ENCODE results near the gene EYA3.
A peak's percentile ranks its signal among the peaks of the same experiment; 100 is the strongest.
"Not testable (repeated sequence)": the region's sequence is repeated elsewhere in the genome, so short reads cannot be mapped to it uniquely, and the experiment has no call there.

EYA3 gene

GRCh38 chr1:28037946-28038345, 50.5 kb downstream of the EYA3 start:
- DNase-seq (ENCODE audit: insufficient read length), result no peak
- TF ChIP-seq POLR2A (IDR thresholded peaks at IDR 0.05; ENCODE audit: low read depth, low read length) (no peak), TAF1 (IDR thresholded peaks at IDR 0.05; ENCODE audit: borderline replicate concordance, low read depth, low read length) (no peak), POLR2AphosphoS5 (IDR thresholded peaks at IDR 0.05; ENCODE audit: low read depth, low read length) (no peak)
- FAIRE-seq, result no peak

DNA sequence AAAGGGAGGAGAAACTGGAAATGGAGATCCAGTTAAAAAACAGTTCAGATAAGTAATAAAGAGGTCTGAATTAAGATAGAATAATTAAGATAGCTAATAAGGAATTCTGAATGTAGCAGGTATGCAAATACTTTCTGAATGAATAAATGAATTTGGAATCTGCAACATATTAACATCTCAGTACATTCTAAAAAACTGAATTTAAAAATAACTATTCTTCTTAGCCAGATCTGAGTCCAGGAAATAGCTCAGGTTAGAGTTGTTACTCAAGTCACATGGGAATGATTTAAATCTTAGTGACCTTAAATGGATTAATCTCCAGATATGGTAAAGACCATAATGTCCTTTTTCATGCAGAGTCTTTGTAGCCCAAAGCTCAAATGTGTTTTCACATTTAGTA, 51.2 kb downstream of the EYA3 start:
- TF ChIP-seq POLR2A (IDR thresholded peaks at IDR 0.05; ENCODE audit: low read depth, low read length) (no peak), POLR2AphosphoS5 (IDR thresholded peaks at IDR 0.05; ENCODE audit: low read depth, low read length) (no peak), TAF1 (IDR thresholded peaks at IDR 0.05; ENCODE audit: borderline replicate concordance, low read depth, low read length) (no peak)
- FAIRE-seq, result no peak
- no peak for DNase-seq (ENCODE audit: insufficient read length)

DNA sequence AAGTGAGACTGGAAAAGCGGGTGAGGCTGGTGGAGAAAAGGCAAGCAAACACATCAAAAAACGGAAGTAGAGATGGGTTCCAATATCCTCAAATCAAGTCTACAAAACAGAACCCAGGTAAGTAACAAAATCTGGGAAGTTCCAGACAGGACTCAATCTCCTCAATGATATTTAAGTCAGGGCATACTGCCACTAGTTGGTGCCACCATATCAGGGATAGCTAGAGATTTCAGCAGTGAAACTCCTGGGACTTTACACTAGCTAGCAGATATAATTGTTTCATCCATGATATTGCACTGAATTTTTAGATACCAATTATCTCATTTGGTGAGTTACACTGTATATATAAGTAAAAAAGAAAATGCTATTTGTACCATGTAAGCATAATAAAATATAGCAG, 52.0 kb downstream of the EYA3 start:
- DNase-seq (ENCODE audit: insufficient read length), result no peak
- FAIRE-seq, result peak; percentile 57
- TF ChIP-seq POLR2AphosphoS5 (IDR thresholded peaks at IDR 0.05; ENCODE audit: low read depth, low read length), result no peak
- TF ChIP-seq TAF1 (IDR thresholded peaks at IDR 0.05; ENCODE audit: borderline replicate concordance, low read depth, low read length), result no peak
- no peak for TF ChIP-seq POLR2A (IDR thresholded peaks at IDR 0.05; ENCODE audit: low read depth, low read length)

DNA sequence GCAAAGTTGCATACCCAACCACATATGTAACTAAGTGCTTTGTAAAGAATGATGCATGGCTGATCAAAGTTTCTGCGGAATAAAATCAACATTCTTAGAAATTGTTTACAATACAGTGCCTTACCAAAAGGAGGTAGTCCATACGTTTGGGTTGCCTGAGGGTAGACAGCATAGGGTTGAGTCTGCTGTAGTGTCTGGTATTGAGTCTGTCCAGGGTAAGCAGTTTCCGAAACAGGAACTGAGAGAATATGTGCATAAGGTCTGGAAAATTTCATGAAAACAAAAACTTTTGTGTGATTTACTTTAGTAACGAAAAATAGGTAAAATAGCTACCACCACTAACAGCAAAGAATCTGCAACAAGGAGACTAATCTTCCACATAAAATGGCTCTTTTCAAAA, 53.0 kb downstream of the EYA3 start:
- no peak for DNase-seq (ENCODE audit: insufficient read length)
- no peak for TF ChIP-seq POLR2A (IDR thresholded peaks at IDR 0.05; ENCODE audit: low read depth, low read length)
- TF ChIP-seq TAF1 (IDR thresholded peaks at IDR 0.05; ENCODE audit: borderline replicate concordance, low read depth, low read length), result no peak
- TF ChIP-seq POLR2AphosphoS5 (IDR thresholded peaks at IDR 0.05; ENCODE audit: low read depth, low read length), result no peak
- peak; percentile 79 for FAIRE-seq

- FAIRE-seq, result no peak
These were observed 56.1 kb downstream of the EYA3 start for GRCh38 chr1:28032281-28032680.

DNA sequence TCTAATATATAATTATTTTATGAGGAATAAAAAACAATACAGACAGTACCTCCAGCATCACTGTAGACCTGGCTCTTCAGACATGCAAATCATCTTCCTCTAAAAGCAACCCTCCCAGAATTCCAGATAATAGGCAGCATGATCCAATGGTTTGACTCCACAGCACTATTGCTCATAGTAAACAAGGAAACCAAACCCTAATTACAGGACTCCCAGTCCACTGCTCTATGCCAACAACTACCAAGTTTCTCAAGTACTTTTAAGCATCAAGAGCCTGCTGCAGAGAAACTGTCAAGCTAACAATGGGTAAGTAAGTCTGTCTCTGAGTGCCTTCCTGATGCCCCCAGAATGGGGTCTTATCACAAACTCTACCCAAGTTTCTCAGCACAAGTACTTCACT, 57.2 kb downstream of the EYA3 start:
- FAIRE-seq (no peak), DNase-seq (ENCODE audit: insufficient read length) (no peak)
- no peak for TF ChIP-seq TAF1 (IDR thresholded peaks at IDR 0.05; ENCODE audit: borderline replicate concordance, low read depth, low read length)
- TF ChIP-seq POLR2A (IDR thresholded peaks at IDR 0.05; ENCODE audit: low read depth, low read length), result no peak
- TF ChIP-seq POLR2AphosphoS5 (IDR thresholded peaks at IDR 0.05; ENCODE audit: low read depth, low read length), result no peak

More at GRCh38 chr1:28032281-28032680, 56.1 kb downstream of the EYA3 start:
- TF ChIP-seq TAF1 (IDR thresholded peaks at IDR 0.05; ENCODE audit: borderline replicate concordance, low read depth, low read length) (no peak), POLR2A (IDR thresholded peaks at IDR 0.05; ENCODE audit: low read depth, low read length) (no peak), POLR2AphosphoS5 (IDR thresholded peaks at IDR 0.05; ENCODE audit: low read depth, low read length) (no peak)
- DNase-seq (ENCODE audit: insufficient read length), result no peak

- no peak for FAIRE-seq
- TF ChIP-seq POLR2A (IDR thresholded peaks at IDR 0.05; ENCODE audit: low read depth, low read length) (no peak), TAF1 (IDR thresholded peaks at IDR 0.05; ENCODE audit: borderline replicate concordance, low read depth, low read length) (no peak), POLR2AphosphoS5 (IDR thresholded peaks at IDR 0.05; ENCODE audit: low read depth, low read length) (no peak)
- DNase-seq (ENCODE audit: insufficient read length), result no peak
These were observed 59.3 kb downstream of the EYA3 start for GRCh38 chr1:28028873-28029654.

DNA sequence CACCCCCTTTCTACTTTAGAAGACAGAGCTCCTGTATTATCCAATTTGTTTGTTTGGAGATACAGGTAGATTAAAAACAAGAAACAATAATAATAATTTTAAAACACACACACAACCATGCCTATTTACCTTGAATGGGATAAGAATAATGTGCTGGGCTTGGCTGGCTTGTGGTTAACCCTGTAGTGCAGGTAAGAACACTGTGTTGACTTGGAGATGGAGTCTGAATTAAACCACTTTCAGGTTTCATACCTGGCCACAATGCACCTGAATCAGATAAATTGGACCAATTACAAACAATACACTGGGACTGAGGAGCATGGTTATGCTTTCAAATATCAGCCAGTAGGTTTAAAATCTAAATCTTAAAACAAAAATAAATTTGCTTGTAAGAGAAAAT, 60.8 kb downstream of the EYA3 start:
- no peak for DNase-seq (ENCODE audit: insufficient read length)
- no peak for TF ChIP-seq POLR2AphosphoS5 (IDR thresholded peaks at IDR 0.05; ENCODE audit: low read depth, low read length)
- no peak for FAIRE-seq

DNA sequence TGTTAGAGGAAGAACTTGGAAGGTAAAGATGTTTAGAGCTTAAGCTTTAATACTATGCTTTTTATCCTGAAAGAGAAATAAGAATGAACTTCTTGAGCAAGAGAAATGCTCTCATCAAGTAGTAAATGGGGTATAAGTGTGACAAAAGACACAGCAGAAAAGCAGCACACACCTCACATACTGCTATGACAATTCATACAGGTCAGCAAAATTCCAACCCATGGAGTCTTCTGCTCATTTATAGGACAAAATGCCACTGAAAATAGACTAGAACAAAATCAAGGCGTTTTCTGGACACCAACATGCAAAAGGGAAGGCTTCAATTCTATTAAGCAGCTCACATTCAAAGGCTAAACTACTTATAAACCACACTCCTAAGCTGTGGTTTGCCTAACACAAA, 61.2 kb downstream of the EYA3 start:
- FAIRE-seq (peak; percentile 27), DNase-seq (ENCODE audit: insufficient read length) (no peak)
- TF ChIP-seq TAF1 (IDR thresholded peaks at IDR 0.05; ENCODE audit: borderline replicate concordance, low read depth, low read length), result no peak
- TF ChIP-seq POLR2A (IDR thresholded peaks at IDR 0.05; ENCODE audit: low read depth, low read length), result no peak
- no peak for TF ChIP-seq POLR2AphosphoS5 (IDR thresholded peaks at IDR 0.05; ENCODE audit: low read depth, low read length)

DNA sequence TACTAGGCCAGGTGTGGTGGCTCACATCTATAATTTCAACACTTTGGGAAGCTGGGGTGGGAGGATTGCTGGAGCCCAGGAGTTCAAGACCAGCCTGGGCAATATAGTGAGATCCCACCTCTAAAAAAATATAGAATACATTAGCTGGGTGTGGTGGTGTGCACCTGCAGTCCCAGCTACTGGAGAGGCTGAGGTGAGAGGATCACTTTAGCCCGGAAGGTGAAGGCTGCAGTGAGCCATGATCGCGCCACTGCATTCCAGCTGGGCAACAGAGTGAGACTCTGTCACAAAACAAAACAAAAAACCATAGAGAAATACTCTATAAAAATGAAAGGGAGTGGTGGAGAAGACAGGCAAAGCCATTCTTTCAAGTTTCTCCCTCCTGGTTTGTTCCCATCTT, 62.1 kb downstream of the EYA3 start:
- TF ChIP-seq POLR2A (IDR thresholded peaks at IDR 0.05; ENCODE audit: low read depth, low read length) (no peak), POLR2AphosphoS5 (IDR thresholded peaks at IDR 0.05; ENCODE audit: low read depth, low read length) (no peak), TAF1 (IDR thresholded peaks at IDR 0.05; ENCODE audit: borderline replicate concordance, low read depth, low read length) (no peak)
- FAIRE-seq, result no peak

GRCh38 chr1:28021064-28021463, 67.3 kb downstream of the EYA3 start:
- TF ChIP-seq POLR2A (IDR thresholded peaks at IDR 0.05; ENCODE audit: low read depth, low read length), result no peak
- DNase-seq (ENCODE audit: insufficient read length) (no peak), FAIRE-seq (peak; percentile 51)

More for the DNA sequence above, 62.1 kb downstream of the EYA3 start:
- DNase-seq (ENCODE audit: insufficient read length), result no peak

DNA sequence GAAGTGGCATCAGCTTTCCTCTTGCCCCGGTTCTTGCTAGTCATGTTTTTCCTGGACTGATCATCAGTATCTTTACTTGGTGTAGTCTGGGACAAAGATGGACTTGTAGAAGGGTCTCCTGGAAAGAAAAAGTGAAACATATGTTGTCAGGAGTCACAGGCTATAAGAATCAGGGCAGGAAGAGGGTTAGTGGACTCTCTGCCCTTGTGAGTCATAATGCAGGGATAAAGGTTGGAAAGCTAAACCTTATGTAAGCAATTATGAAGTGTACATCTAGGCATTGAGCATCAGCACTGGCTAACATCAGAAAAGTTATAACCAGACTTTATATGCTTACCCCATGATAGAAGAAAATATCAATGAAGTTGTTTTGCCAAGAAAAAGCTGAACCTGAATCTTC, 77.4 kb downstream of the EYA3 start:
- FAIRE-seq (no peak), DNase-seq (ENCODE audit: insufficient read length) (no peak)
- TF ChIP-seq POLR2A (IDR thresholded peaks at IDR 0.05; ENCODE audit: low read depth, low read length) (no peak), TAF1 (IDR thresholded peaks at IDR 0.05; ENCODE audit: borderline replicate concordance, low read depth, low read length) (no peak), POLR2AphosphoS5 (IDR thresholded peaks at IDR 0.05; ENCODE audit: low read depth, low read length) (no peak)

- not testable (repeated sequence) for FAIRE-seq; DNase-seq (ENCODE audit: insufficient read length)
These were observed 85.3 kb downstream of the EYA3 start for GRCh38 chr1:28003117-28003516.
